GM12801 (cell line): ENCODE data around the gene INPP5E.

Source experiments
- TF ChIP-seq, protein P1 (sequence below): IDR thresholded peaks from one replicate; pipeline ENCODE4 v1.5.1; 2011; ENCODE audit warnings: control low read depth; ENCODE audit not compliant: insufficient read length; ENCODE audit errors: extremely low read depth

INPP5E gene

GRCh38 chr9:136476369-136477150 lies 36.9 kb upstream of the INPP5E start:
- TF ChIP-seq, protein P1, sequence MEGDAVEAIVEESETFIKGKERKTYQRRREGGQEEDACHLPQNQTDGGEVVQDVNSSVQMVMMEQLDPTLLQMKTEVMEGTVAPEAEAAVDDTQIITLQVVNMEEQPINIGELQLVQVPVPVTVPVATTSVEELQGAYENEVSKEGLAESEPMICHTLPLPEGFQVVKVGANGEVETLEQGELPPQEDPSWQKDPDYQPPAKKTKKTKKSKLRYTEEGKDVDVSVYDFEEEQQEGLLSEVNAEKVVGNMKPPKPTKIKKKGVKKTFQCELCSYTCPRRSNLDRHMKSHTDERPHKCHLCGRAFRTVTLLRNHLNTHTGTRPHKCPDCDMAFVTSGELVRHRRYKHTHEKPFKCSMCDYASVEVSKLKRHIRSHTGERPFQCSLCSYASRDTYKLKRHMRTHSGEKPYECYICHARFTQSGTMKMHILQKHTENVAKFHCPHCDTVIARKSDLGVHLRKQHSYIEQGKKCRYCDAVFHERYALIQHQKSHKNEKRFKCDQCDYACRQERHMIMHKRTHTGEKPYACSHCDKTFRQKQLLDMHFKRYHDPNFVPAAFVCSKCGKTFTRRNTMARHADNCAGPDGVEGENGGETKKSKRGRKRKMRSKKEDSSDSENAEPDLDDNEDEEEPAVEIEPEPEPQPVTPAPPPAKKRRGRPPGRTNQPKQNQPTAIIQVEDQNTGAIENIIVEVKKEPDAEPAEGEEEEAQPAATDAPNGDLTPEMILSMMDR, result no peak

DNA sequence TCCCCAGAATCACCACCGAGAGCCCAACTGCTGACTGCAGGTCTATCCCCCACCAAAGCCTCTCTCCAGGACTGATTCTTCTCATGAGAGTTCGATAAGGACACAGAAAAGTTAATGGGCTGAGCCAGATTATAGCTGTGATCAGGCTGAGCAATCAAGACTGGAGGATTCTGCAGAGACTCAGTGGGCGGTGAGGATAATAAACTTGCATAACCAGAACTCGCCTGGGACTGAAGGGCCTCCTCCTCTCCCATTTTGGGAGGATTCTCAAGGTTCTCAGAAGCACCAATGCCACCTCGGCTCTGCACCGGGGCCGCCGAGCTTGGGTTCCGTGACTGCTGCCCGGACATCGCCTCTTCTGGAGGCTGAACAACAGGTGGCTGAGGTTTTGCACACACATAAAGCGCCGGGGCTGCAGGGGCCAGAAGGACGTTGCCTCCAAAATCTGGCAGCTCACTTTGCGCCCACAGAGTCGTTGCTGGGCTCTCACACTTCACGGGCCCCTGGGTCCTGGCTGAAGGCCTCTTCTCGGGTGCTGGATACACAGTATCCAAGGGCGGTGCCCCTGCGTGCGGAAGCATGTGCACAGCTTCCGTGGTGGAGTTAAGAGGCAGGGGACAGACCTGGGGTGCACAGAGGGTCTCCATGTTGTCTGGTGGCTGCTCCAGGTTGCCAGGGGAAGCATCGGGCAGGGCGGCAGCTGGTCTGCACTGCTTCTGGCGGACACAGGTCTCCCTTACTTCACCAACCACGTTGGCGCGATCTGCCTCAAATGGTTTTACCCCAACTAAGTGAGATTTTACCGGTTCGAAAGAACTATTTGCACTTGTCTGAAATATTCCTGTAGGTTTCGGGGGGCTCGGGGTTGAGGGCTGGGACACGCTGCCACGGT lies 35.6 kb upstream of the INPP5E start:
- TF ChIP-seq, protein P1, result no peak

- TF ChIP-seq, protein P1, result no peak
Observed at GRCh38 chr9:136474021-136474640, 34.5 kb upstream of the INPP5E start.

DNA sequence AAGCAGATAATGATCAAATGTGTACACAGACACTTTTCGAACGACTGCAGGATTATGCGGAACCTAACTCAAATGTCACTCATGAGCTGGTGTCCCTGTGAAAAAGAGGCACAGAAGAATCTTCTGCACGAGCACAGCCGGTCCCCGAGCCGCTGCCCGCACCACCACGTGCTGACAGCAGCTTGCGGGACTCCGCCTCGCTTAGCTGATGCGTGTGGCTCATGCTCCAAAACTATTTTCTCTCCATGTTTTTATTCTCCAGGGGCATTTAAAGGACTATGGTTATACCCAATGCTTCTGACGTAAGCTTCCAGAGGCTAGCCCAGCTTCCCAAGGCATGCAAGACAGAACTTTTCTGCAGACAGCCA lies 33.7 kb upstream of the INPP5E start:
- TF ChIP-seq, protein P1, result no peak

GRCh38 chr9:136472640-136473353 lies 33.2 kb upstream of the INPP5E start:
- TF ChIP-seq, protein P1, result no peak

DNA sequence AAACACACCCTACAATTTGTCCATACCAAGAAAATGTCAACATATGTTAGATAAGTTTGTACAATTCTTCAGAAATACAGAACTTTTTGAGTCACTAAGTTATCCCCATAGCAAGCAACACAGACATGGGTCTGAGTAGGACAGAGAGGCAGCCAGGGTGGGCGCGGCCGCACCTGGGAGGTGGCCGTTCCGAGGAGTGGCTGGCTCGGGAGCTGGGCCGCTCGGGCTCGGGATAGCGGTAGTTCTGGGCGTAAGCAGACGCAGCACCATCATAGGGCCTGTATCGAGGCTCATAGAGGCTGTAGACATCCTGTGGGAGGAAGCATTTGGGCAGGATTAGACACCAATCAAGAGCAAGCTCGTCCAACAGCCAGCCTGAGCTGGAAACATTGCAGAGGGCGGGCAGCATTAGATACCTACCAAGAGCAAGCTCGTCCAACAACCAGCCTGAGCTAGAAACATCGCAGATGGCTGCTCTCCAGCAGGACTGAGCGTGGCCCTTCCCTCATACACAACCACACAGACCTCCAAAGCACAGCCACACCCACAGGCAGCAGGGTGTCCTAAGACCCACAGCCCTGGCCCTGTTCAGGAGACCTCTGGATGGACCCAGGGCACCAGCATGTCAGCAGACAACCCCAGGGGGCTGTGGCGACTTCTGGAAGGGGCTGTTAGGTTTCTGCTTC lies 32.3 kb upstream of the INPP5E start:
- TF ChIP-seq, protein P1, result no peak
